Prostate gland (tissue), 2 donors: ENCODE results near the gene GDF2.

Experiments
- POLR2A ChIP-seq: fragments of 450-650 bp; IDR thresholded peaks from one replicate; pipeline ENCODE4 v1.6.1; 2016; ENCODE audit warnings: antibody characterized with exemption, mild to moderate bottlenecking
- TF ChIP-seq, protein P1 (sequence below), 4 experiments: fragments of 200-600 bp in 2 of 4; fragments of 450-650 bp in 2 of 4; sonication (generic) in 2 of 4; IDR thresholded peaks; 1 replicate in 3 of 4; 2 replicates in 1 of 4; pipeline ENCODE4 v1.5.1; 2016 to 2019; ENCODE audit warnings: antibody characterized with exemption in 4 of 4, mild to moderate bottlenecking in 2 of 4, moderate library complexity in 2 of 4

DNA sequence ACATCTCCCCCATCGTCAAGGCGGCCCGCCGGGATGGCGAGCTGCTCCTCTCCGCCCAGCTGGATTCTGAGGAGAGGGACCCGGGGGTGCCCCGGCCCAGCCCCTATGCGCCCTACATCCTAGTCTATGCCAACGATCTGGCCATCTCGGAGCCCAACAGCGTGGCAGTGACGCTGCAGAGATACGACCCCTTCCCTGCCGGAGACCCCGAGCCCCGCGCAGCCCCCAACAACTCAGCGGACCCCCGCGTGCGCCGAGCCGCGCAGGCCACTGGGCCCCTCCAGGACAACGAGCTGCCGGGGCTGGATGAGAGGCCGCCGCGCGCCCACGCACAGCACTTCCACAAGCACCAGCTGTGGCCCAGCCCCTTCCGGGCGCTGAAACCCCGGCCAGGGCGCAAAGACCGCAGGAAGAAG, 12.2 kb upstream of the GDF2 start:
- TF ChIP-seq, protein P1, sequence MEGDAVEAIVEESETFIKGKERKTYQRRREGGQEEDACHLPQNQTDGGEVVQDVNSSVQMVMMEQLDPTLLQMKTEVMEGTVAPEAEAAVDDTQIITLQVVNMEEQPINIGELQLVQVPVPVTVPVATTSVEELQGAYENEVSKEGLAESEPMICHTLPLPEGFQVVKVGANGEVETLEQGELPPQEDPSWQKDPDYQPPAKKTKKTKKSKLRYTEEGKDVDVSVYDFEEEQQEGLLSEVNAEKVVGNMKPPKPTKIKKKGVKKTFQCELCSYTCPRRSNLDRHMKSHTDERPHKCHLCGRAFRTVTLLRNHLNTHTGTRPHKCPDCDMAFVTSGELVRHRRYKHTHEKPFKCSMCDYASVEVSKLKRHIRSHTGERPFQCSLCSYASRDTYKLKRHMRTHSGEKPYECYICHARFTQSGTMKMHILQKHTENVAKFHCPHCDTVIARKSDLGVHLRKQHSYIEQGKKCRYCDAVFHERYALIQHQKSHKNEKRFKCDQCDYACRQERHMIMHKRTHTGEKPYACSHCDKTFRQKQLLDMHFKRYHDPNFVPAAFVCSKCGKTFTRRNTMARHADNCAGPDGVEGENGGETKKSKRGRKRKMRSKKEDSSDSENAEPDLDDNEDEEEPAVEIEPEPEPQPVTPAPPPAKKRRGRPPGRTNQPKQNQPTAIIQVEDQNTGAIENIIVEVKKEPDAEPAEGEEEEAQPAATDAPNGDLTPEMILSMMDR (IDR thresholded peaks at IDR 0.05) = no peak
- no peak for TF ChIP-seq POLR2A
